C4-2B (cell line): Measurements from ENCODE around the gene LRP10.

Experiments used
- H3K27ac ChIP-seq: fragments of 450-650 bp; 2 replicates; pipeline ENCODE4 v1.5.1; 2017
- CTCF ChIP-seq: fragments of 450-650 bp; conservative IDR thresholded peaks from 2 replicates; pipeline ENCODE4 v1.5.1; 2017; ENCODE audit warnings: mild to moderate bottlenecking
- ZFX ChIP-seq: fragments of 450-650 bp; IDR thresholded peaks from 2 replicates; pipeline ENCODE4 v1.6.1; 2017

Gene LRP10

DNA sequence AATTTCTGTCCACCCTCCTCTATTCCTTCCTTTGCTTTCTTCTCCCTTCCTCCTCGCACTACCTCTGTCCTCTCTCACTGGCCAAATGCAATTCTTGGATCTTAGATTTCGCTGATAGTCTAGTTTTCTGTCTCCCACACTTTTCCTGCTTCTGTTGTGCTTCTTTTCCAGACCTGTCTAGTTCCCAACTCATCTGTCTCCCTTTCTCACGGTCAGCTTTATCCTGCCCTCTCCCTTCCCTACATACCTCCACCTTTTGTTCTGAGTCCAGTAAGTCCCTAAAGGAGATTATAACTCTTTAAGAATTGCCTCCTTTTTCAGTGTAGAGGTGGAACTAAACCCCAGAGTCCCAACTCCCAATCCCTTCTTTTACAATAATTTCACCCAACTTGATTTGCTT is 36.0 kb upstream of the LRP10 start:
- H3K27ac ChIP-seq = no peak overlapping the region
- TF ChIP-seq ZFX (no peak), CTCF (no peak)

- no peak within 1 kb of the TSS; the same call in 1 of the 2 replicates for H3K27ac ChIP-seq
- no peak for TF ChIP-seq ZFX
Measured at GRCh38 chr14:22836301-22837113, 35.0 kb upstream of the LRP10 start, which contains the start of gene MMP14. TSS of gene MMP14 (plus strand) at chr14:22836585. CDS start at chr14:22836818, 233 bp downstream.

DNA sequence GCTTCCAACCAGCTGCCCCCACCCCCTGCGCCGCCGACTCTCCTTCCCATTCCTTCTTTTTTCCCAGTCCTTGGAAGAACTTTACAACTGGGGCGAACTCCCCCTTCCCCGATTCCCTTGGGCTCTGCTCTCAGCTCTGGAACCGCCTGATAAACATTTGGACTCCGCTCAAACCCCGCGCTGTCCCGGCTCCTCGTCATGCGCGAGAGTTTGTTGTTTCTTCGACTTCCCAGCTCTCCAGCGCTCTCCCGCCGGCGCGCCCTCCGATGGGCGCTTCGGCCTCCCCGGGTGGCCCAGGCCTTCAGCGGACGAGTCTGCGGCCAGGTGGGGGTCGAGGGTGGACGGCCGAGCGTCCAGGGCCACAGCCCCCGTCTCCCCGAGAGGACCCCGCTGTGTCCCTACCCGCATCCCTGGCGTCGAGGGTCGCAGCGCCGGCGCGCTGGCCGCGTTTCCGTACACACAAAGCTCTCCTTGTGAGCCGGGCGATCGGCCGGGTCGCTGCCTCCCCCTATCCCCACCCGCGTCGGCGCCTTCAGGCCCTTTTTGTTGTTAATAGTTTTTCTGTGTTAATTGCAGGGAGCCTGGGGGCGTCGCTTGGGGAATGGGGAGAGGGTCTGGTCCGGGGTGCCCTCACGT is 34.3 kb upstream of the LRP10 start:
- H3K27ac ChIP-seq = no peak overlapping the region; the same call in 1 of the 2 replicates
- TF ChIP-seq ZFX (no peak), CTCF (no peak)

GRCh38 chr14:22837750-22838538 is 33.6 kb upstream of the LRP10 start:
- TF ChIP-seq CTCF (no peak), ZFX (no peak)
- H3K27ac ChIP-seq = no peak overlapping the region

DNA sequence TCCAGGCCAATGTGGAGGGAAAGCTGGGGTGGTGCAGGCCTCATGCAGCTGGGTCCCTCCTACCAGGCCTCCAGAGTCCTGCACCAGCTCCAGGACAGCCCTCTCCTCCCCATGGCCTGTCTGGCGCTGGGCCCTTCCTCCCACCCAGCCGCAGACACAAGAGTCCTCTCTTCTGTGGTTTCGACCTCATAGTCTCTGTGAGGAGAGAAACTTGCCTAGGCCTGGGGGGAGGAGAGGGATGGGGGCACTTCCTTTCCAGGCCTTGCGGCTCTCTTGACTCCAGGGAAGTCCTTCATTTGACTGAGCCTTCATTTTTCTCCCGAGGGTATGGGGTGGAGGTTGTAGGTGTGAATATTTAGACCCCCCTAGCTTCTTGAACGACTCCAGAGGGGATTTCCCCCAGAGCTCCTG is 32.9 kb upstream of the LRP10 start:
- no peak overlapping the region for H3K27ac ChIP-seq

DNA sequence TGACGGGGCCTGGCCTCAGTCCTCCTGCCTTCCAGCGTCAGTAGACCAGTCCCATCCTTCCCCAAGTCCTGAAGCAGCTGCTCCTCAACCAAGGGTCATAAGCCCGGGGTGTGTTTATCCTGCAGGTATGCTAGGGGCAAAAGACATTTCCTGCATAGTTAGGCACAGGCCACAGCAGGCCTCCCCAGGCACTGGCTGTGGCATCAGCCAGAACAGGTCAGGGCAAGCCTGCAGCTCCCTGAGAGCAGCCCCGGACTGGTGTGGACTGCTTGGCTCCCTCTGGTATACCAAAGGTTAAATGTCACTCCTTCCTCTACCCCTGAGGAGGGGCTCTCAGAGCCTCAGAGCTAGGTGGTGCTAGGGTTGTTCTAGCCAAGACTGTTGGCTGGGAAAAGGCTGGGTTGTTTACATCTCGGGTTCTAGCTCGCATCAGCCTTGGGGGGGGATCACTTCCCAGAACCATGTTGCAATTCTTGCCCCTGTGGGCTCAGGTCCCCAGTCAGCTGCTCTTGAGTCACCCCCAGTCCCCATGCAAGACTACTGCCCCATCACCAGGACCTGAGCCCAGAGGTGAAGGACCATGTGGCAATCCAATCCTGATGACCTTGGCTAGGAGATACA is 32.3 kb upstream of the LRP10 start:
- TF ChIP-seq CTCF = no peak
- TF ChIP-seq ZFX = no peak
- H3K27ac ChIP-seq = no peak overlapping the region

More for the DNA sequence above, 32.9 kb upstream of the LRP10 start:
- no peak for TF ChIP-seq ZFX
- no peak for TF ChIP-seq CTCF

- H3K27ac ChIP-seq = no peak overlapping the region
- TF ChIP-seq CTCF (no peak), ZFX (no peak)
Measured at GRCh38 chr14:22841311-22841710, 30.2 kb upstream of the LRP10 start.
